GM12891 (cell line): ENCODE measurements around the gene PSMB10.
"Not testable (repeated sequence)": the region's sequence is repeated elsewhere in the genome, so short reads cannot be mapped to it uniquely, and the experiment has no call there.

Source experiments
- PAX5 ChIP-seq: IDR thresholded peaks from 2 replicates; pipeline ENCODE4 v1.6.1; 2011; ENCODE audit warnings: low read length, moderate library complexity, mild to moderate bottlenecking; ENCODE audit not compliant: insufficient read depth, severe bottlenecking
- POLR2A ChIP-seq: IDR thresholded peaks from 2 replicates; pipeline ENCODE4 v1.6.1; 2011; ENCODE audit warnings: low read depth, low read length, control low read depth
- POLR2AphosphoS5 ChIP-seq: IDR thresholded peaks from 2 replicates; pipeline ENCODE4 v1.6.1; 2011; ENCODE audit warnings: low read depth, low read length, control low read depth
- POU2F2 ChIP-seq: IDR thresholded peaks from 2 replicates; pipeline ENCODE4 v1.6.1; 2011; ENCODE audit warnings: low read depth, mild to moderate bottlenecking, control low read depth, low read length, moderate library complexity
- SPI1 ChIP-seq: IDR thresholded peaks from 2 replicates; pipeline ENCODE4 v1.6.1; 2011; ENCODE audit warnings: low read depth, low read length, control low read depth
- TAF1 ChIP-seq: IDR thresholded peaks from 2 replicates; pipeline ENCODE4 v1.6.1; 2011; ENCODE audit warnings: low read depth, low read length, control low read depth

DNA sequence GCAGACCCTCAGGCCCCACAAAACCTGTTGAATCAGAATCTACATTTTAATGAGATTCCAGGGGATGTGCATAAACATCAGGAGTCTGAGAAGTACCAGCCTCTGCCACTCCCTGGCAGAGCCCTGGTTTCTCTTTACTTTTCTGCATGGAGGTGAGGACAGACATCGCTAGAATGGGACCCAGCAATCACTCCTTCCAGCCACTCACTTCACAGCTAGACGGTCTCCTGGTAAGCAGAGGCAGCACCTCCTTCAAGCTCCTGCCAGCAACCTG lies 21.2 kb downstream of the PSMB10 start:
- TF ChIP-seq POLR2AphosphoS5, POLR2A, TAF1, POU2F2, SPI1, PAX5: not testable (repeated sequence)
